ACC112 (cell line): ENCODE measurements around the gene SLC6A11.

Experiments
- H2AFZ ChIP-seq: fragments of 200-600 bp; sonication (generic); one replicate; pipeline ENCODE4 v1.6.0; 2017; ENCODE audit warnings: antibody characterized with exemption, low read length; ENCODE audit not compliant: unreplicated experiment
- H3K27ac ChIP-seq: fragments of 200-600 bp; sonication (generic); 2 replicates; pipeline ENCODE4 v1.5.1; 2014; ENCODE audit warnings: low read depth, mild to moderate bottlenecking, antibody characterized with exemption, low read length, moderate library complexity
- H3K27me3 ChIP-seq: fragments of 200-600 bp; sonication (generic); 2 replicates; pipeline ENCODE4 v1.6.1; 2014; ENCODE audit warnings: mild to moderate bottlenecking, antibody characterized with exemption, low read length, moderate library complexity, mixed read lengths; ENCODE audit not compliant: insufficient read depth
- H3K36me3 ChIP-seq: fragments of 200-600 bp; sonication (generic); 2 replicates; pipeline ENCODE4 v1.6.1; 2016; ENCODE audit warnings: mild to moderate bottlenecking, antibody characterized with exemption, low read length, moderate library complexity, mixed read lengths; ENCODE audit not compliant: insufficient read depth
- H3K4me1 ChIP-seq: fragments of 200-600 bp; sonication (generic); one replicate; pipeline ENCODE4 v1.6.1; 2016; ENCODE audit warnings: low read length, mixed read lengths; ENCODE audit not compliant: insufficient read depth, unreplicated experiment, control insufficient read depth
- H3K4me3 ChIP-seq: fragments of 200-600 bp; sonication (generic); 2 replicates; pipeline ENCODE4 v1.5.1; 2014; ENCODE audit warnings: mild to moderate bottlenecking, low read depth, low read length
- H3K79me2 ChIP-seq: fragments of 200-600 bp; sonication (generic); one replicate; pipeline ENCODE4 v1.6.0; 2016; ENCODE audit warnings: low read length; ENCODE audit not compliant: control insufficient read depth, unreplicated experiment, insufficient read depth

Gene SLC6A11

GRCh38 chr3:10939556-10939955 is 123.5 kb downstream of the SLC6A11 start:
- Histone ChIP-seq H3K79me2 (no peaks in the 10 kb centered on the region), H3K27me3 (peaks cover 6% of the 10 kb centered on the region; the same call in 1 of the 2 replicates), H3K4me3 (no peak overlapping the region)

GRCh38 chr3:10940106-10940505 is 124.1 kb downstream of the SLC6A11 start:
- Histone ChIP-seq H3K36me3 (no peaks in the 10 kb centered on the region), H3K27me3 (peaks cover 6% of the 10 kb centered on the region; the same call in 1 of the 2 replicates)

More at GRCh38 chr3:10939556-10939955, 123.5 kb downstream of the SLC6A11 start:
- H2AFZ ChIP-seq = no peak overlapping the region
- H3K36me3 ChIP-seq = no peaks in the 10 kb centered on the region
- peaks cover under 1% of the 10 kb centered on the region for H3K4me1 ChIP-seq
- no peak overlapping the region for H3K27ac ChIP-seq

GRCh38 chr3:10941972-10942371 is 125.9 kb downstream of the SLC6A11 start:
- no peaks in the 10 kb centered on the region for H3K4me1 ChIP-seq
- H3K4me3 ChIP-seq = no peak overlapping the region
- H3K27me3 ChIP-seq = peaks cover 14% of the 10 kb centered on the region
- no peak overlapping the region for H2AFZ ChIP-seq
- no peak overlapping the region for H3K27ac ChIP-seq
- no peaks in the 10 kb centered on the region for H3K36me3 ChIP-seq
- no peaks in the 10 kb centered on the region for H3K79me2 ChIP-seq

More at GRCh38 chr3:10940106-10940505, 124.1 kb downstream of the SLC6A11 start:
- Histone ChIP-seq H2AFZ (no peak overlapping the region), H3K4me3 (no peak overlapping the region), H3K79me2 (no peaks in the 10 kb centered on the region), H3K4me1 (no peaks in the 10 kb centered on the region), H3K27ac (no peak overlapping the region)

GRCh38 chr3:10942690-10943205 is 126.7 kb downstream of the SLC6A11 start:
- H3K27ac ChIP-seq = no peak overlapping the region
- no peaks in the 10 kb centered on the region for H3K4me1 ChIP-seq
- H3K79me2 ChIP-seq = no peaks in the 10 kb centered on the region
- H2AFZ ChIP-seq = no peak overlapping the region
- H3K36me3 ChIP-seq = no peaks in the 10 kb centered on the region
- peaks cover 22% of the 10 kb centered on the region for H3K27me3 ChIP-seq
- H3K4me3 ChIP-seq = no peak overlapping the region

GRCh38 chr3:10944866-10945265 is 128.8 kb downstream of the SLC6A11 start:
- H3K79me2 ChIP-seq = no peaks in the 10 kb centered on the region
- H3K36me3 ChIP-seq = no peaks in the 10 kb centered on the region
- H3K4me3 ChIP-seq = no peak overlapping the region
- H3K4me1 ChIP-seq = no peaks in the 10 kb centered on the region
- H3K27ac ChIP-seq = no peak overlapping the region
- no peak overlapping the region for H2AFZ ChIP-seq
- H3K27me3 ChIP-seq = peaks cover 43% of the 10 kb centered on the region

GRCh38 chr3:10945683-10946287 is 129.8 kb downstream of the SLC6A11 start:
- Histone ChIP-seq H3K27me3 (peaks cover 47% of the 10 kb centered on the region), H3K4me3 (no peak overlapping the region), H3K36me3 (no peaks in the 10 kb centered on the region), H3K4me1 (no peaks in the 10 kb centered on the region), H3K79me2 (no peaks in the 10 kb centered on the region), H3K27ac (no peak overlapping the region), H2AFZ (no peak overlapping the region)

- Histone ChIP-seq H2AFZ (no peak overlapping the region), H3K36me3 (no peaks in the 10 kb centered on the region), H3K27me3 (peaks cover 47% of the 10 kb centered on the region), H3K4me3 (no peak overlapping the region), H3K27ac (no peak overlapping the region), H3K79me2 (no peaks in the 10 kb centered on the region), H3K4me1 (peaks cover 3% of the 10 kb centered on the region)
These were observed 130.5 kb downstream of the SLC6A11 start for GRCh38 chr3:10946526-10946925.

- no peaks in the 10 kb centered on the region for H3K79me2 ChIP-seq
- peaks cover 3% of the 10 kb centered on the region for H3K4me1 ChIP-seq
- no peak overlapping the region for H3K4me3 ChIP-seq
- H3K27ac ChIP-seq = no peak overlapping the region
- peaks cover 50% of the 10 kb centered on the region for H3K27me3 ChIP-seq
- H2AFZ ChIP-seq = no peak overlapping the region
- H3K36me3 ChIP-seq = no peaks in the 10 kb centered on the region
These were observed 132.3 kb downstream of the SLC6A11 start for GRCh38 chr3:10948326-10948725.

- peaks cover 3% of the 10 kb centered on the region for H3K4me1 ChIP-seq
- H3K27me3 ChIP-seq = peaks cover 54% of the 10 kb centered on the region
- no peak overlapping the region for H3K4me3 ChIP-seq
- H2AFZ ChIP-seq = no peak overlapping the region
- no peaks in the 10 kb centered on the region for H3K36me3 ChIP-seq
- no peaks in the 10 kb centered on the region for H3K79me2 ChIP-seq
- H3K27ac ChIP-seq = no peak overlapping the region
These were observed 133.2 kb downstream of the SLC6A11 start for GRCh38 chr3:10949197-10949596.

- H3K36me3 ChIP-seq = no peaks in the 10 kb centered on the region
- peak overlapping the region; percentile 90 for H2AFZ ChIP-seq
- H3K4me1 ChIP-seq = peaks cover 3% of the 10 kb centered on the region
- peaks cover 55% of the 10 kb centered on the region for H3K27me3 ChIP-seq
- no peaks in the 10 kb centered on the region for H3K79me2 ChIP-seq
- H3K4me3 ChIP-seq = no peak overlapping the region
- no peak overlapping the region for H3K27ac ChIP-seq
These were observed 134.7 kb downstream of the SLC6A11 start for GRCh38 chr3:10950476-10951294.
